Activated T-helper 1 cell treated with anti-CD3 and anti-CD28 coated beads, Interleukin-2, amount 50 U/mL, for 16 hours (primary cell): ENCODE data around the gene DNAH6.
"Not testable (repeated sequence)": the region's sequence is repeated elsewhere in the genome, so short reads cannot be mapped to it uniquely, and the experiment has no call there.

Experiments
- DNase-seq, 2 donors: peaks; one replicate each; pipeline ENCODE4 v3.0.0-alpha.2; 2020; ENCODE audit warnings: low read depth in 1 of 2, low spot score in 1 of 2

Gene DNAH6

DNA sequence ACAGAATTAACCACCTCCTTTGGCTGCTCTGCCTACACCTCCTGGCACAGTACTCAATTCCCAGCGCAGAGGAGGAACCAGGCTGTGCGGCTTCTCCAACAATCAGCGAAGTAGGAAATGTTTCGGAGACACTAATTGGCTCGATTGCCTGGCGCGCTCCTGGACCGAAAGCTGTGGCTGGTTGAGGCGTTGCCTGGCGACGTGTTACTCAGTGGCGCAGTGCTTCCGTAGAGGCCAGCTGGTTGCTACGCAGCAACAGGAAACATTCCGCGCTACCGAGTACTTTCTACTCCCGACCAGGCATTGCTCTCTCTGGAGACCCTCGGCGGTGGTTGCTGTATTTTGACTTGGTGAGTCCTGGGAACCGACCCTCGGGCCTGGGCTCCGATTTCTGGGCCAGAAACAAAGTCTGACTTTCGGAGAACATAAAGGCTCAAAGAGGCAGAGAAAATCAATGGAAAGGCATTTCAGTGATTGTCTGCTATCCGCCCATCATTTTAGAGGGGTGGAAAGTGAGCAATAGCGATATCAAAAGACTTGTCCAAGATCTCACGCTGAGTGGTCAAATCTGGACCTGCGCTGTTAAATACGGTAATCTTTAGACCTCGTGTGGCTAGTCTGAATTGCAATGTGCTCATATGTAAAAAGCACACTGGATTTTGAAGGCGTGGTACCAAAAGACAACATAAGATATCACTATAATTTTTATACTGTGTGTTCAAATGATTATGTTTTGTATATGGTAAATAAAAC, at the start of gene DNAH6:
DNAH6 (plus strand) TSS at position 265 of the 753 bp plus-strand sequence. CDS start 1,329 bp downstream, outside the sequence.
- DNase-seq = peak; percentile 65 to 74

GRCh38 chr2:84467389-84467788, 48.9 kb upstream of the DNAH6 start:
- DNase-seq = no peak

GRCh38 chr2:84472423-84472822, 43.9 kb upstream of the DNAH6 start:
- not testable (repeated sequence) for DNase-seq

DNA sequence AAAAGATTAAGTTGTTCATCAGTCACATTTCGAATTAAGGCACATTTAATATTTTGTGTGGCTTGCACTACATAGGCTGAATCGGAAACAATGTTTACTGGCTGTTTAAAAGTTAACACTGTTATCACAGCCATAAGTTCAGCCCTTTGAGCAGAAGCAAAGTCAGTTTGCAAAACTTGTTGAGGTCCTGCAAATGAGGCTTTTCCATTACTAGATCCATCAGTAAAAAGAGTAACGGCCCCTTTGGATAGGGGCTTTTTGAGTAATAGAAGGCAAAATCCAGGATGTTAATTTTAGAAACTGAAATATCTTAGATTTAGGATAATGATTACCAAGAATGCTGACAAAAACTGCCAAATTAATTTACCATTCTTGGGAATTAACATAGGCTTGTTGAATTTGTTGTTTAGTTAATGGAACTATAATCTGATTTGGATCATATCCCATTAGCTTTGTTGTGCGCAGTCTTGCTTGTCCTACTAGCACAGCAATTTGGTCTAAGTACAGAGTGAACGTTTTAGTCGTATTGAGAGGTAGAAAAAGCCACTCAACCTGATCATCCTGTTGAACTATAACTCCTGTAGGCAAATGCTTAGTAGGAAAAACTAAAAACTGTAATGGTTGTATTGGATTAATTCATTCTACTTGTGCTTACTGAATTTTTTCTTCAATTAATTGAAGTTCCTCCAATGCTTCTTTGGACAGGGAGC, 43.3 kb upstream of the DNAH6 start:
- no peak for DNase-seq

DNA sequence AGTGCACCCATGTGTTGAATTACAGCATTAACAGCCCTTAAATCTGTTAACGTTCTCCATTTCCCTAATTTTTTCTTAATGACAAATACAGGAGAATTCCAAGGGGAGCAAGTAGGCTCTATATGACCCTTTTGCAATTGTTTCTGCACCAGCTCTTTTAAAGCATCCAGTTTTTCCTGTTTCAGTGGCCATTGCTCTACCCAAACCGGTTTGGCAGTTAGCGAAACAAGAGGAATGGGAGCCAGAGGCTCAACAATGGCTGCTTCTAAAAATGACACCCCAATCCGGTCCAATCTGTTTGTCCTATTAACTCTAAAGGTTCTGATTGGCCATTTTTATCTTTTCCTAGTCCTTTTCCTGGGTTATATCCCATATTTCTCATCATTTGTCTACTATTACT, 42.1 kb upstream of the DNAH6 start:
- DNase-seq = no peak

DNA sequence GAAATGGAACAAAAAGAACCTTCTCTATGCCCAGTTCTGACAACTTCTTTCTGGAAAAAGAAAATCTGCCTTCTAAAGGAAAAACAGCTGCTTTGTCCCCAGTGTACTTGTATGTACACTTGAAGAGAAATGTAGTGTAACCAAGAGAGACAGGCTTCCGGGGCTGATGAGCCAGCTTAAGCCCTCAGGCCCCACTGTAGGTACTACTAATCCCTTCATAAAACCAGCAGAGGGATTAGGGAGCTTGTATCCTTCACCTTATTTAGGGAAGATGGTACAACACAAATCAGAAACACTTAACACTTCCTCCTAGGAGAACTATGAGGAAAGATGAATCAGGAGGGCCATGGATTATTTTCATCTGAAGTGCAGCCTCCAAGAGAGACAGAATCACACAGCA, 38.4 kb upstream of the DNAH6 start:
- no peak for DNase-seq

- no peak for DNase-seq
These were observed 37.4 kb upstream of the DNAH6 start for GRCh38 chr2:84478867-84479266.

- no peak for DNase-seq
These were observed 34.6 kb upstream of the DNAH6 start for GRCh38 chr2:84481702-84482101.

DNA sequence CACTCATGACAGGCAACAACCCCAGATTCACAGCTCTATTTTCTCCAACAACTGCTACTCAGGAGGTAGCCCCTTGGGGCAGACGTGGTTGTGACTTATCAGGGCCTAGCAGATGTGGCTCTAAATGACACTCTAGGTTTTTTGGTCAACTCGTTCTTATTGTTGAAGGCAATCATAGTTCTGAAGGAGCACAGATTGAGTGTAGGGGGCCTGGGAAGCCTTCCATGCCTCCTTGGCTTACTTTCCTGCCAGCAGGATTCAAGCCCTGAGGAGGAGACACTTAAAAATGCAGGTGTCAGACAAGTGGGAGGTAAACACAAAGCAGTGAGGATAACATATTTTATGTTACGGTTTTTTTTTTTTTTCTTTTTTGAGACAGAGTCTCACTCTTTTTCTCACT, 33.7 kb upstream of the DNAH6 start:
- no peak for DNase-seq

- DNase-seq = no peak
These were observed 33.0 kb upstream of the DNAH6 start for GRCh38 chr2:84483320-84483719.

DNA sequence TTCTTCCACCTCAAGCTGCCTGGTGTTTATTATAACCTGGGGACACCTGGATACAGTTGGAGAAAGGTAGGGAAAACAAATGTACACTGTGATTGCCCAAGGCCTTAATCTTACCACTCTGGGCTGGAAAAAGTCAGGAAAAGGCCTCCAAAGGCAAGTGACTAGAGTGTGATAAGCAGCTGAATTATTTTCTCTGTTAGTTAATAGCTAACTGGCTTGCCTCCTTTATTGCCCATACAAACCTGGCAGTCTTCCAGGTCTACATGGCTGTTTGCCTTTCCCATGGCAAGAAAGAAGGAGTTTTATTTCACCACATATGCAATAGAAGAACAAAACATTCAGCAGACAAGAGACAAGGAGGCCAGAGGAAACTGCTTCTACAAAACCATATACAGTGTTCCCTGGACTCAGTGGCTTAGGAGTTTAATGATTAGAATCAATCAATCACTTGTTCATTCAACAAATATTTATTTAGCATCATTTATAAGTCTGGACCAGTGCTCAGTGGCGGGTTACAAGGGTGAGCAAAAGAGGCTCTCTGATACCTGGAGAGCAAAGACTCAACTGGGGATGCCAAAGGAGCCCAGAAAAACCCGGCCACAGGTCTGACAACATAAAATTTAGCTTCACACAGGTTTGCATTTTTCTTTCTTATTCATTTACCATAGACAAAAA, 29.7 kb upstream of the DNAH6 start:
- DNase-seq = no peak

DNA sequence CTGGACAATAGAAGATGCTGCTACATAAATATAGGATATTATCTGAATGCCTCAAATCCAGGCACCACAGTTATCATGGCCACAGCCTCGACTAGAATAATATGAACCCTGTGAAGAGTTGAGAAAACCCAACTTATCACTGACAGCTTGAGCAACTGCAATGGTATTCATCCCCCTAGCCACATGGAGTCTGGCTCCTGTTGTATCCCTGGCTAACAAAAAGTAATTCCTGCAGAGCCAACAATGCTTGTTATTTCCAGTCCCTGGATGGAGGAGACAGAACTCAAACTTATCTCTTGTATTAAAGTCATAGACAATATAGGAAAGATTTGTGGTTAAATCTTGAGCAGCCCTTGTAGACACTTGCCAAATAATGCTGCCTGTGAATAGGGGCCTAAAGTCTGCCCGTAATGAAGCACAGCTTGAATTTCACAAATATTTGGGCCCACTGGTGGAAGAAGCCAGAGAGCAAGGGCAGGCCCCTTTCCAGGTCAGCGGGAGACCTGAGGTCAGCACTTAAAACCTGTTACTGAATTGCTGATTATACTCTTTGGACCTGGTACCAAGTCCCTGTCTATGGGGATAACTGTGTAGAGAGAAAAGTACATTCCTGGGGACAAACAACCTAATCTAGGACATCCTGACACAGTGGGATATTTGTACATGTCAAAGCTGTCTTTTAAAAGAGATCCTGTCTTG, 28.9 kb upstream of the DNAH6 start:
- no peak for DNase-seq

- DNase-seq = no peak
These were observed 25.0 kb upstream of the DNAH6 start for GRCh38 chr2:84491256-84491655.

GRCh38 chr2:84491741-84492140, 24.6 kb upstream of the DNAH6 start:
- DNase-seq = no peak

GRCh38 chr2:84492571-84492970, 23.7 kb upstream of the DNAH6 start:
- no peak for DNase-seq

DNA sequence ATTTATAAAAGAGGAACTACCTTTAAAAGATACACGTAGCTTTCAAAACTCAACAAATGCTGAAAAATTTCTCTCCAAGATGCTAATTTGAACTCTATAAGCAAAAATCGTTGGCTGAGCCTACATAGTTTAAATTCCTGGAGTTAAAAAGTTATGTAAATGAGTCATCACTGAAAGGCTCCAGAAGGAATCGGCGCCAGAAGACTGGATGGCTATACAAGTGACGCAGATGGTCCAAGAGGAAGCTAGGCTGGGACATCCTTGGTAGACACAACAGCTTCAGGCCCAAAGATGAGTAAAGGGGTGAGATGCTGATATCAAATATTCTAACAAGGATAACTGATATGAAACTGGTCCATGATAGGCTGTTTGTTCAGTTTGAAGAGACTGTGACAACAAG, 22.8 kb upstream of the DNAH6 start:
- DNase-seq = no peak

DNA sequence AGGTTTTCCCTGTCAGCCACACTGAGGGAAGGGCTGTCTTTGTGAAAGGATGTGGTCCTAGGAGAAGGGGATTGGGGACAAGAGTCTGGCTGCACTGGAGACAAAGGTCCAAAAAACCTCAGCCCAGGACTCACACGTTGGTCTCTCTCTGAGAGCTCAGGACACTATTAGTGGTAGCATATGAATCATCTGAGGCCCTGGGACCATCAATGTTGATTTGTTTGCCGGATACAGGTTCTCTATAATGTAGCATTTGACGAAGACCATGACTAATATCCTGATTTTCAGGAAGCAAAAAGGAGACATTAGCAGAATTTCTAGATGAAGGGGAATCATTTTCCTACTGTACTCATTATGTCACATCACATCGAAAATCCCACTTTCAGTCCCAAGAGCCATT, 22.2 kb upstream of the DNAH6 start:
- DNase-seq = no peak

DNA sequence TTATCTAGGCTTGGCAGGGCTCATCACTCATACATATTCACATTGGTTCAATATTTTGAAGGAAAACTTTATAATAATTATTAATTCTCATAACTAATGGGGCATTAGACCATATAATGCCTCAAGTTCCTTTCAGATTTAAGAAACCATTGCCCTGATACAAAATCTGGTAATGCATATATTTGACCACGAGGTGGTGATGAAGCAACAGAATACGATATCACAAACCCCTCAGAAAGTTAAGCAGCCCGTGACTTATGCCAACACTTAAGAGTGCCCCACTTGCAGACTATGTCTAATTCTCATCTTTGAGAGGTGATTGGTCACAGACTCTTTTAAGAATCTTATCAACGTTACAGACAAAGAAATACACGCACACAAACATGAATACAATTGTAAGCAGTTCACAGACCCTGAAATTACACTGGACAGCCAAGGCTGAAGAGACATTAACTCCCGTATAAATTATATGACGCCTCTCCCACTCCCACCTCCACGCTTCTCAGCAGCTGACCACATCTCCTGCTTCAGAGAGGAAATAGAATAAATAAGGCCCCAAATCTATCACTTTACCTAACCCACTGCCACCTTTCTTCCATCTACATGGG, 20.7 kb upstream of the DNAH6 start:
- no peak for DNase-seq

- DNase-seq = no peak
These were observed 19.9 kb upstream of the DNAH6 start for GRCh38 chr2:84496386-84496785.

- no peak for DNase-seq
These were observed 19.0 kb upstream of the DNAH6 start for GRCh38 chr2:84497285-84497684.

GRCh38 chr2:84498150-84498799, 18.0 kb upstream of the DNAH6 start:
- no peak for DNase-seq
